Lower leg skin (tissue), 3 donors: ENCODE data around the gene CHRM4.
"Not testable (repeated sequence)": the region's sequence is repeated elsewhere in the genome, so short reads cannot be mapped to it uniquely, and the experiment has no call there.

Source experiments
- POLR2A ChIP-seq, 2 donors: fragments of 450-650 bp; IDR thresholded peaks; one replicate each; pipeline ENCODE4 v1.6.1; 2016 to 2017; ENCODE audit warnings: antibody characterized with exemption in 2 of 2, mild to moderate bottlenecking in 1 of 2, moderate library complexity in 1 of 2
- TF ChIP-seq, protein P1 (sequence below), 3 donors: fragments of 450-650 bp; IDR thresholded peaks; one replicate each; pipeline ENCODE4 v1.5.1; 2016; ENCODE audit warnings: antibody characterized with exemption in 3 of 3, mild to moderate bottlenecking in 3 of 3, moderate library complexity in 2 of 3

DNA sequence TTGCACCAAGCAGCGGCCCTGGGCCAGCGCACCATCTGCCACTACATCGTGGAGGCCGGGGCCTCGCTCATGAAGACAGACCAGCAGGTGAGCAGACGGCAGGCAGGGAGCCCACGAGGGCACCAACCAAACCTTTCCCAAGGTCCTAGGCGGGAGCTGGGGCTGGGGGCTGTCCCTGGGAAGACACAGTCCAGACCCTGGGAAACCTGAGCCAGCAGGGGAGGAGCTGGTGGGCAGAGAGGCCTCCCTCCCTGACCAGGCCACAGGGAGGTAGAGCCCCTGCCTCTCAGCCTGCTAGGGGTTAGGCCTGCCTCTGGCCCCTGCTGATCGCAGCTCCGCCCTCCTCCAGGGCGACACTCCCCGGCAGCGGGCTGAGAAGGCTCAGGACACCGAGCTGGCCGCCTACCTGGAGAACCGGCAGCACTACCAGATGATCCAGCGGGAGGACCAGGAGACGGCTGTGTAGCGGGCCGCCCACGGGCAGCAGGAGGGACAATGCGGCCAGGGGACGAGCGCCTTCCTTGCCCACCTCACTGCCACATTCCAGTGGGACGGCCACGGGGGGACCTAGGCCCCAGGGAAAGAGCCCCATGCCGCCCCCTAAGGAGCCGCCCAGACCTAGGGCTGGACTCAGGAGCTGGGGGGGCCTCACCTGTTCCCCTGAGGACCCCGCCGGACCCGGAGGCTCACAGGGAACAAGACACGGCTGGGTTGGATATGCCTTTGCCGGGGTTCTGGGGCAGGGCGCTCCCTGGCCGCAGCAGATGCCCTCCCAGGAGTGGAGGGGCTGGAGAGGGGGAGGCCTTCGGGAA, 11.9 kb downstream of the CHRM4 start:
- TF ChIP-seq, protein P1, sequence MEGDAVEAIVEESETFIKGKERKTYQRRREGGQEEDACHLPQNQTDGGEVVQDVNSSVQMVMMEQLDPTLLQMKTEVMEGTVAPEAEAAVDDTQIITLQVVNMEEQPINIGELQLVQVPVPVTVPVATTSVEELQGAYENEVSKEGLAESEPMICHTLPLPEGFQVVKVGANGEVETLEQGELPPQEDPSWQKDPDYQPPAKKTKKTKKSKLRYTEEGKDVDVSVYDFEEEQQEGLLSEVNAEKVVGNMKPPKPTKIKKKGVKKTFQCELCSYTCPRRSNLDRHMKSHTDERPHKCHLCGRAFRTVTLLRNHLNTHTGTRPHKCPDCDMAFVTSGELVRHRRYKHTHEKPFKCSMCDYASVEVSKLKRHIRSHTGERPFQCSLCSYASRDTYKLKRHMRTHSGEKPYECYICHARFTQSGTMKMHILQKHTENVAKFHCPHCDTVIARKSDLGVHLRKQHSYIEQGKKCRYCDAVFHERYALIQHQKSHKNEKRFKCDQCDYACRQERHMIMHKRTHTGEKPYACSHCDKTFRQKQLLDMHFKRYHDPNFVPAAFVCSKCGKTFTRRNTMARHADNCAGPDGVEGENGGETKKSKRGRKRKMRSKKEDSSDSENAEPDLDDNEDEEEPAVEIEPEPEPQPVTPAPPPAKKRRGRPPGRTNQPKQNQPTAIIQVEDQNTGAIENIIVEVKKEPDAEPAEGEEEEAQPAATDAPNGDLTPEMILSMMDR (IDR thresholded peaks at IDR 0.05) = not testable (repeated sequence)
- TF ChIP-seq POLR2A (IDR thresholded peaks at IDR 0.05) = not testable (repeated sequence)
